ENCODE results near the gene TMIGD1. TPM values are rescaled to one million over a fixed set of nuclear protein-coding genes. Genes with fewer than 3 reads are reported as not detected.

Gene TMIGD1
- total and polyA plus RNA-seq, 2 of the 13 experiments (the other 11 are each of a cell fraction or from before 2014, with no cell fraction given): not detected

- TF ChIP-seq MLLT10 (CRISPR knock-in tag; IDR thresholded peaks at IDR 0.05) (no peak), PHB2 (IDR thresholded peaks at IDR 0.05; ENCODE audit: partially characterized antibody) (no peak), SETDB1 (CRISPR knock-in tag; IDR thresholded peaks at IDR 0.05; ENCODE audit: borderline replicate concordance) (no peak), NFAT5 (CRISPR knock-in tag; IDR thresholded peaks at IDR 0.05) (no peak), ATF3 (CRISPR knock-in tag; IDR thresholded peaks at IDR 0.05) (no peak), BRF2 (CRISPR knock-in tag; IDR thresholded peaks at IDR 0.05) (no peak), ZNF503 (CRISPR knock-in tag; IDR thresholded peaks at IDR 0.05) (peak; percentile 58; the same call in 1 of the 2 replicates), JUN (CRISPR knock-in tag; IDR thresholded peaks at IDR 0.05) (no peak), GFI1 (CRISPR knock-in tag; IDR thresholded peaks at IDR 0.05; ENCODE audit: borderline replicate concordance) (0 out of 2 replicates have a peak, but pooled peaks have one; percentile 49), HNF1B (CRISPR knock-in tag; IDR thresholded peaks at IDR 0.05) (peak; percentile 79), PLRG1 (conservative IDR thresholded peaks at IDR 0.05) (no peak), ZFP36 (IDR thresholded peaks at IDR 0.05; ENCODE audit: borderline replicate concordance, low read depth, low read length, partially characterized antibody) (no peak), TFDP2 (CRISPR knock-in tag; IDR thresholded peaks at IDR 0.05) (no peak; the same call in 1 of the 2 replicates), ZBTB39 (CRISPR knock-in tag; IDR thresholded peaks at IDR 0.05) (peak; percentile 81)
Observed at GRCh38 chr17:30336369-30337171, 2.7 kb upstream of the TMIGD1 start (continued).
